HG03469 (cell line): Measurements from ENCODE around the gene CHAF1B.

Source experiments
- ATAC-seq: cut with Tn5 transposase; IDR thresholded peaks from one replicate; pipeline ENCODE4 v1.9.1; 2021; ENCODE audit warnings: mild to moderate bottlenecking, moderate library complexity, moderate number of reproducible peaks; ENCODE audit not compliant: unreplicated experiment

The CHAF1B gene

GRCh38 chr21:36461277-36461917 is 76.2 kb downstream of the CHAF1B start:
- ATAC-seq = no peak

GRCh38 chr21:36461918-36462486 is 76.8 kb downstream of the CHAF1B start:
- ATAC-seq = no peak

DNA sequence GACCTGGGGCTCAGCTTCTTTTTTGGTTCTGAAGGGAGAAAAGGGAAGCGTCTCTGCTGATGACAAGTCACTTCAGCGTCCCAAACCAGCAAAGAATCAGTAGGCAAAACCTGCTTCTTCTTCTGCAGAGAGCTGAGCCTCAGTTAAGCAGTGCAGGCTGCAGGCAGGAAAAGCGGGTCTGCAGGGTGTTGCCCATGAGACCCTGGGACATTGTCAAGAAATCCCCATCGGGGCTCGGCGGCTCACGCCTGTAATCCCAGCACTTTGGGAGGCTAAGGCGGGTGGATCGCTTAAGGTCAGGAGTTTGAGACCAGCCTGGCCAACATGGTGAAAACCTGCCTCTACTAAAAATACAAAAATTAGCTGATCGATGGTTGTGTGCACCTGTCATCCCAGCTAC is 78.0 kb downstream of the CHAF1B start:
- no peak for ATAC-seq

- ATAC-seq = no peak
Observed at GRCh38 chr21:36463991-36464390, 78.8 kb downstream of the CHAF1B start.

DNA sequence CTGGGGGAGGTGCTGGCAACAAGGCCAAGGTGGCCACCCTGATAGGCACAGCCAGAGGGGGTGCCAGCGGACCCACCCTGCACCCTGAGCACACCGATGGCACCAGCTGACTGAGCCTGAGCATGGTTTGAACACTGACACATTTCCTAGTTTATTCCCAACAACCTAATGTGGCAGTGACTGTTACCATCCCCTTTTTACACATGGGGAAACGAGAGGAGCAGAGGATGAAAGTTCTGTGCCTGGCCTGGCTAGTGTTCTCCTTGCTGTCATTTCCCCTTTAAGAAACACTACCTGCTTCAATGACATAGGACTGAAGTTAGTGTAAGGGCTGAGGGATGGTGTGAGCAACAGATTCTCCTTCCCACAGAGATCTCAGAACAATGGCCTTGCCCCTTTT is 79.4 kb downstream of the CHAF1B start:
- no peak for ATAC-seq

GRCh38 chr21:36465478-36465877 is 80.3 kb downstream of the CHAF1B start:
- ATAC-seq = no peak

GRCh38 chr21:36466061-36466511 is 80.9 kb downstream of the CHAF1B start:
- ATAC-seq = no peak
